HPDE6-E6E7 (cell line): Measurements from ENCODE around the gene SORT1.
"Not testable (repeated sequence)": the region's sequence is repeated elsewhere in the genome, so short reads cannot be mapped to it uniquely, and the experiment has no call there.

ENCODE experiments used
- DNase-seq: peaks from one replicate; pipeline ENCODE4 v3.0.0; 2011; ENCODE audit warnings: missing footprints; ENCODE audit errors: extremely low spot score

The SORT1 gene

DNA sequence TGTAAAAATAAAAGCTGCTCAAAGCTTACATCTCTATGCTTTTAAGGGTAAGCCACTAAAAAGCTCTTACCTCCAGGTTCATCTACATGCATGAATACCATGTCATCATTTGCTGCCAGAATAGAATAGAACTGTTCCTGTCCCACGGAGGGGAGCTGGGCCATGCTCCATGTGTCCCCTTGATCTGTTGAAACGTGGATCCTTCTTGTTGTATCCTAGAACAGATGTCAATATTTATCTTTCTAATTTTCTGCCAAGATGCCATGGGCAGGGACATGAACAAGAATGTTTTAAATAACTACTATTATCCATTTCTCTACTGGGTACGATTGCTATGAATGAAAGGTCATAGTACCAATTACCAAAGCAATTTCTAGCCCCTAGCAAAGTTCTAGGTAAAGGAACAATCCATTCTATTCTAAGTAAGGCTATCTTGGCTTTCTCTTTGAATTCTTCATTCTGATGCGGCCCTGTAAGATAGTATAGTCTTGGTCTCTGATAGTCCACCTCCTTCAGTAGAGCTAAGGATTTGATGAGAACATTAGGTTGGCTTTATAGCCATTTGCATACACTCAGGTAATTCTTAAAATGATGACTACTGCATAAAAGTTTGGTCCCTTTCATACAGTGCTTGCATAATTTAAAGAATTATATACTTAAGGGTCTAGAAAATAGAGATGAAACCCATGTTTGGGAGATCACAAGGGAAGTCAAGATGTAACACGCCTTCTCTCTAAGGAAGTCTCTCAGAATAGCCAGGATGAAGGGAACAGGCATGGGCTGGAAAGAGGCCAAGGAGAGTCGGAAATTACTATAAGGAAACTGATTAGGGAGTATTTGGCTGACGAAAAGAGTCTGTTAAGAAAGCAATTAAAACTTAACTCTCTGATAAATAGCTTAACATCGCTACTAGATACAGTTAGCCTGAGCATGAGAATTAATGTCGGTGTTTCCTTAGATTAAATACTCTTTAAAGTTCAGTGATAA, 55.5 kb downstream of the SORT1 start:
- no peak for DNase-seq

DNA sequence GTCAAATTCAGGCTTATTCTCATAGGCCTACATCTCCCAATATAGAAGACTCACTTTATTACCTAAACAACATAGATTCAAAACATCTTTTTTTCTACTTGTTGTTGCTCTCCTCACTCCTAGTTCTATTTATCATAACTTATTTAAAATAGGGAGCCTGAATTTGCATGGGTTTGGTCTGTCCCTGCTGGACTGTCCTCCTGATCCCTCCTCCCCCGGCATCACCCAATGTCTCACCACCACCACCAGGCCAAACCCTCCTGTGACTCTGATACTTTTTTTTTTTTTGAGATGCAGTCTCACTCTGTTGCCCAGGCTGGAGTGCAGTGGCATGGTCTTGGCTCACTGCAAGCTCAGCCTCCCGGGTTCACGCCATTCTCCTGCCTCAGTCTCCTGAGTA, 59.1 kb downstream of the SORT1 start:
- no peak for DNase-seq

DNA sequence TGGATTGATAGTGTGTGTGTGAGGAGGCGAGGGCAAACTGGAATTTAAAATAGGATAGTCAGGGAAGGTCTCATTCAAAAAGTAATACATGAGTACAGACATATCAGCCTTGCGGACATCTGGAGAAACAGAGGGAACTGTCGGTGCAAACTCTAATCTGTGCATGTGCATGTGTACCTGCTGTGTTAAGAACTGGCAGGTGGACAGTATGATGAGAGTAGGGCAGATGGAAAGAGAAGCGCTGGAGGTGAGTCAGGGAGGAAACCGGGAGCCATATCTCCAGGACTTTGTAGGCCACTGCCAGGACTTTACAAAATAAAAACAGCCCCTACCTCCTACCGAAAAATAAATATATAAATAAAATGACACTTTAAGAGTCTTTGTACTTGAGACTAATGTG, 59.6 kb downstream of the SORT1 start:
- DNase-seq, result no peak

DNA sequence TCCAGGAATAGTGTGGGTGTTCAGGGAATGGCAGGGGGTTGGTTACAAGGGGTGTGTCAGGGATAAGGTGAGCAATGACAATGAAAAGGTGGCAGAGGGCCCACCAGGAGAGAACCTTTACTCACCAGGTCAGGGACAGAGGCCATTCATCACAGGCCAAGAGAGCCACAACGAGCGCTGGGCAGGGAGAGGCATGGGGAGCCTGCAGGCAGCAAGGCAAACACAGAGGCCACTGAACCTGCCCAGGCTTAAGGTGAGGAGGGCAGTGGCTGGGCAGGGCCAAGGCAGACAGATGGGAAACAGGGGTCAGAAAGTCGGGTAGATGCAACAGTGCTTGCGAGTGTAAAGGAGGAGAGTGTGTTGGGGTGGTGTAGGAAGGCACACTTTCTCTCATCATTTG, 62.6 kb downstream of the SORT1 start:
- no peak for DNase-seq

DNA sequence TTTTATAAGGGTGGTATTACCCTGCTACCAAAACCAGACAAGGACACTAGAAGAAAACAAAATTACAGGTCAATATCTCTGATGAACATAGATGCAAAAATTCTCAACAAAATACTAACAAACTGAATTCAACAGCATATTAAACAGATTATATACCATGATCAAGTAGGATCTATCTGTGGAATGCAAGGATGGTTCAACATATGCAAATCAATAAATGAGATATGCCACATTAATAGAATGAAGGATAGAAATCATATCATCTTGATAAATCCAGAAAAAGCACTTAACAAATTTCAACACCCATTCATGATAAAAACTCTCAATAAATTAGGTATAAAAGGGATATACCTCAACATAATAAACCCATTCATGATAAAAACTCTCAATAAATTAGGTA, 66.6 kb downstream of the SORT1 start:
- DNase-seq, result no peak

DNA sequence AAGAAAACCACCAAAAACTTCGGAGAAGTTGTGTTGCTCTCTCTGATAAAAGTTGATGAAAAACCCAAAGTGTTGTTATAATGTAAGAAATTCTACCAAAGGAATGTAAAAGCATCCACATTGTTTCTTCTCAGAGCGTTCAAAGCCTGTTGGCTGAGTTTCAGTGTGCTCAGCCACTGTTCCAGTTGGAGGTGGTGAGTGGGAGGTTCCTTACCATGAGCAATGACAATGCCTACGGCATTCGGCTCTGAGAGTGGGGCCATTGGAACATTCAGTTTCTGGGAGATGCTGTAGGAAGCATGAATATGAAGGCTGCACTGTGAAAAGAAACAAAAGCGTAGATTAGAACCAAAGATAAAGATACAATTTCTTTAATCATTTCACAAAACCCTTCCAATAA, 70.4 kb downstream of the SORT1 start:
- no peak for DNase-seq

DNA sequence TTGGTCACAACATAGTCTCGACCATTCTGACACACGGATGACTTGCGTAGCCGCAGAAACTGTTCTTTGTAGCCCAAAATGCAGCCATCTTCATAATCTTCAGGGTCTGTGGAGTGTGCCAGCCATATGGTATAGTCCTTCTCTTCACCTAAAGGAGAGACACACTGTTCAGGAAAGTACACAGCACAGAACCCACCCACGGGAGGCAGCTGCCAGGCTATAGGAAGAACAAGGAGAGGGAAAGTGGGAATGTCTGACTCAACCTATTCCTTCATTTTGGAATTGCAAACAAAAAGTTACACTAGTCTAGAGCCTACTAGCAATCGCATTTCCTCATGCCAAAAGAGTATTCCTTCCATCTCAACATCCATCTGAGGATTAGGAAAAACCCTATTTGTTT, 74.7 kb downstream of the SORT1 start:
- DNase-seq, result no peak

DNA sequence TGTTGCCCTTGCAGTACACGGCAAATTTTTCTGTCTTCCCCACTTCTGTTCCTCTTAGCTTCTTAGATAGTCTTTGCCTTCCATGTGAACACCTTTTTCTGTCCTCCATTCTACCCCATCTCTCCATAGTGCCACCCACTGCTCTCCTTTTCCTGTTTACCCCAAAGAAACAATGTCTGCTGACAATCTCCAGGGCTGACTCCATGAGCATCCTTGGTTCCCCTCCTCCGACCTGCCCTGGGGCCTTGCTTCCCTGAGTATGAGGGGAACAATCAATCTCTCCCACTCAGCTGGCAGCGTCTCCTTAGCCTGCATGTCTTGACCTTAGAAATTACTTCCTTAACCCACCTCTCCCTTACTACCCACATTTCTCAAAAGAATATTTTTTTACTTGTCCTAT, 78.6 kb downstream of the SORT1 start:
- no peak for DNase-seq

DNA sequence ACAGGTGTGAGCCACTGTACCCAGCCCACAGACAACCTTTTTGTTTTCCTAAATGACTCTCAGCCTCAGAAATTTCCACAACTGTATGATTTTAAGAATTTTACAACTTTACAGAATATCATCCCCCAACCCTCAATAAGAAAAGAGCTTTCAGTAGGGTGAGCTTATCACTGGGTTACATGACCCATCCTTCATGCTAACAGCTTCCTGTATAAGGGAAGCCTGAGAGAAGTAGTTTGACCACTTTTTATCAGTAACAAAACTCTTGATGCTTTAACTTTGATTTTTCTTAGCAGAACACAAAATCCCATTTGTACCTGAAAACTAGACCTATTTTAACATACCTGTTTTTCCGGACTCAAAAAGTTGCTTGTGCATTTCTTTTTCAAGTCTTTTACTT, 81.2 kb downstream of the SORT1 start:
- DNase-seq, result no peak

DNA sequence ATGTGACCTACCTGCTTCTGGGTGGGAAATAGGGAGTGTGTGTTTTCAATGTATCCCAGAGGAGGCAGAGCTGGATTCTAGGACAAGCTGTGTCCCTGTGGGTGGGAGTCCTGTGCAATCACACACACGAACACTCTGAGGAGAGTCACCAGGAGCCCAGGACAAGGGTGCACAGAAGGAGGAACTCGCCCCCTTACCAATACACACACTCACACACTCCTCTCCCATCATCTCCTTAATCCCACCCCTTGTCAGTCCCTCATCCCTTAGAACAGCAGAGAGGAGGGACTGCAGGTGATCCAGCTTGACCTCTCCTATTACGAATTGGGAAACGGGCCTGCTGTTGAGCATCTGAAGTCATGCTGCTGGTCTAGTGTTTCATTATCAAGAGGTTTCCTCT, 82.4 kb downstream of the SORT1 start:
- no peak for DNase-seq

DNA sequence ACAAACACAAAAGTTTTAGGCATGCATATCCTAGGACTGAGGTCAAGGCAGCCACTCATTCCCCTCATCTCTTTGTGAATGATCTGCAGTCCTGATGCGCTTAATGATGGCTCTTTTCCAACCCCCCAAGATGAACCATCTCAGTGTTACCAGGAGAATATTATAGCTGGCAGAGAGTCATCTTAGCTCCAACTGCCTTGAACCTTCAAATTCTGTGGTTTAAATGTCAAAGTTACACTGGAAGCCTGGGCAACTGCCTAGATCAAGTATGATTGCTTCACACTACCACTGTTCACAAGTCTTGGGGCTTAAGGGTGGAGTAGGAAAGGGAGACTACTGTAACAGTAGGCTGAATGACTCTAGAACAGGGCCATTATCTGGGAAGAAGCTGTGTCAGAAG, 82.9 kb downstream of the SORT1 start:
- no peak for DNase-seq

DNA sequence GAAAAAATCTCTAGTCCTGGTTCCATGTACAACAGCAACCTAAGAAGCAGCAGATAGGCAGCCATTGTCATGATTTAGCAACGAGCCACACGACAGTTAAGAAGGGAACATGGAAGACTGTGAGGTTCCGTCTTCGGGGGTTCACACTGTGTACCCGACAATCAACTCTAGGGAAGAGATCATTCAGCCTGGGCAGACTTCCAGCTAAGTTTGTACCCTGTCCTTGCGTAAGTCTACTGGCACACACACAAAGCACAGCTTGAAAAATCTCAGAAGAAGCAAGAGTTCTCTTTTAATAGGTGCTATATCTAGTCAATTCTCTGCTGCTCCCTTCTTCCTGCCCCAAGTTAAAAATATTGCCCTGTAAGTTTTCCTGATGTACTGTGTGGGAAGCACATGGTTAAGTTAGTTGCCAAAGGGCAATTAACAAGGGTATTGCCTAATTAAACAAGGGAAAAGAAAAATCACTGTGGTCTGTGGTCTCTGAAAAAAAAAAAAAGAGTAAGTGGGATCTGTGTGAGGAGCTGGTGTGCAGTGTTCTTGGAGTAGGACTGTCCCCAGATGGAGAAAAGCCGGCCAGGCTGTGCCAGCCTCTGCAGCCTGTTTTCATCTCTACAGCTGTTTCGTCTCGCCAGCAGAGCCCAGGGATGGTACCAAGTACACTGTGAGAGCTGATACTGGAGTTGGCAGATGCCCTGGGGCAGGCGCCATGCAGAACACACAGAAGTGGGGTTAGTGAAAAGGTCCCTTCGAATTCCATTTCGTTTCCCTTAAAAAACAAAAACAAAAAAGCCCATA, 84.5 kb downstream of the SORT1 start:
- no peak for DNase-seq

DNA sequence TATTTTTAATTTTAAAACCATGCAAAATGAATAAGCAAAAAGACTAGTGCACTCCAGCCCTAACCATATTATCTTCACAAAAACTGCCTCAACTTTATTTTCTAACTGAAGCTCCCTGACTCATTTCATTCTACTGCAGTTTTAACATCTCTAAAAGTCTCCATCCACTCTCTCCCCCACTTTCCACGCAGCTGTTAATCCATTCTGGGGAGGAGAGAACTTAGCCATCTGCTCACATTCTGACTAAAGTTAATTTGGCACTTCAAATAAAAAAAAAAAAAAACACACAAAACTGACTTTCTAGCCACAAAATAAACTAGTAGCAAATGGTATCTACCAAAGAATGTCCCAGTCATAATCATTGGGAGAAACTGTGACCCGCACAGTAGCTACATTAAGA, 85.5 kb downstream of the SORT1 start:
- no peak for DNase-seq

DNA sequence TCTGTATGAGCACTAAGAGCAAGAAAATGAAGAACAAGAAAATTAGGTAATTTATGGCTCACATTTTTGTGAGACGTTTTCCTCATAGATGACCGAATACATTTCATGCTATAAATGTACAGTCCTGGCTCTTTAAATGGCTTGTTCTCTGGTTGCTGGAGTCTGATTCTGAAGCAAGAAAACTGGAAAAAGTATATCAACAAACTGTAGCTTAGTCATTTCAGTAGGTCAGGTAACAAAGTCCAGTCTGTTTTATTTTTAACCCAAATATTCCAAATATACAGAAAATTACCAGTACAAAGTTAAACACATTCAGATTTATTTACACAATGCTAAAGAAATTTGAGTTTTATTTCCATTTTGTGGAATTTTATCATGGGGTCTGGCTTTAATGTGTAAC, 88.4 kb downstream of the SORT1 start:
- DNase-seq, result no peak

DNA sequence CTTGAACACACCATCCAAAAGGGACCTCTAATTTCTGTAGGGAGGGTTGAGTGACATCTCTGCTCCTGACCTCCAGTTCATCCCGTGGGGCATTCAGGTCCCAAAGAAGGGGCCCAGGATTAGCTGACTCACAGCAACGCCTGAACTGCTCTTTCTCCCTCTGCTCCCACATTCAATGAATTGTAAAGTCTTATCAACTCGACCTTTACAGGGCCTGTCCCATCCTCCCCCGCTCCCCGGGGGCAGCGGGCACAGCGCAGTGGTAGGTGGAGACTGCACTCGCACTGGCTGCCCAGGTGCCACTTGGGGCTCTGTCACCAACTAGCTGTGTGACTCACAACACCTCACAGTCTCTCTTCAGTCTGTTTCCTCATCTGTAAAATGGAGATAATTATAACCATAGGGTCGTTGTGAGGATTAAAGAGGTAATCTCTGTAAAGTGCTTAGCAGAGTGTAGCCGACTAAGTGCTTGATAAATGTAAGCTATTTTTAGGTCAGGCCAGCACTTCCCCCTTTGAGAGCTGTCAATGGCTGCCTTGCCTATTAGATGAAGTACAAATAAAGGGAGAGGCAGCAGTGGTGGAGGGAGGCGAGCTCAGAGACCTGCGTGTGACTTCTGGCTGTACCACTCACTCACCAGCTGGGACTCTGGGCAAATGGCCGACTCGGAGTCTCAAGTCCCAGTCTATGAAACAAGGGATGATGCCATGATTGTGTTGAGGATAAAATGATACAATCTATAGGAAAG, 90.3 kb downstream of the SORT1 start:
- no peak for DNase-seq

DNA sequence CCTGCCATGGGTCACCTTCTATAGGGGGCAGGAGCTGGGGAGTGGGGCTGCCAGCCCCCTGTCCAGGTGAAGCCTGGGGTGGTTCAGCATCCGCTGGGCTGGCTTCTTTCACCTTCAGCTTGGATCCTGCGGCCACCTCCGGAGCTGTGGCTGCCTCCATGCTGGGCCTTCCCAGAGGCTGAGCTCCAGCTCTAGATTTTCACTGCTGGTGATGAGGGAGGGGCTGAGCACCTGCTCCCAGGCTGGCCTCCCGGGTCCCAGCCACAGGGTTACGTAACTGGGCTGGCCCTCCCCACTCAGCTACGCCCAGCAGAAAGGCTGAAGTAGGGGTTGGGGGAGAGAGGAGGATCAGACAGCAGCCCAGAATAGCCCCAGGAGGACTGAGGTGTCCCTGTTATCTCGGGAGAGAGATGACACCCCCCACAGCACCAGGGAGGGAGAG, 90.9 kb downstream of the SORT1 start, which contains the start of gene MYBPHL:
Gene MYBPHL, minus strand, starts transcription at position 180 of the 442 bp plus-strand sequence. Its CDS starts 20 bp downstream, at position 160.
- DNase-seq, result no peak

DNA sequence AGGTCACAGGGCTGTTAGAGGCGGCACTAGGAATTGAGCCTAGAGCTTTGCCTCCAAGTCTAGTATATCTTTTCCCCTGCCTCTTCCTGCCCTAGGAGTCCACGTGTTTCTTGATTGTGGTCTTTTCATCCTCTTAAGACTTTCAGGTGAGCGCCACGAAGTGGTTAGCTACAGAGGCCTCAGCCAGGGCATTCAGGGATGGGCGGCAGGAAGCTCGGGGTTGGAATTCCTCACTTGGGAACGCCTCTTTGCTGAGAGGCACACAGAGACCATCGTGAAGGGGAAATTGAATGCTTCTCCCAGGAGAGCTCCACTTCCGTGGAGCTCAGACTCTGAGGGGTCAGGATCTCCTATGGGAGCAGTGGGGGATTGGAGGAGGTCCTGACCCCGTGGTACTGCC, 91.7 kb downstream of the SORT1 start:
- DNase-seq, result not testable (repeated sequence)

DNA sequence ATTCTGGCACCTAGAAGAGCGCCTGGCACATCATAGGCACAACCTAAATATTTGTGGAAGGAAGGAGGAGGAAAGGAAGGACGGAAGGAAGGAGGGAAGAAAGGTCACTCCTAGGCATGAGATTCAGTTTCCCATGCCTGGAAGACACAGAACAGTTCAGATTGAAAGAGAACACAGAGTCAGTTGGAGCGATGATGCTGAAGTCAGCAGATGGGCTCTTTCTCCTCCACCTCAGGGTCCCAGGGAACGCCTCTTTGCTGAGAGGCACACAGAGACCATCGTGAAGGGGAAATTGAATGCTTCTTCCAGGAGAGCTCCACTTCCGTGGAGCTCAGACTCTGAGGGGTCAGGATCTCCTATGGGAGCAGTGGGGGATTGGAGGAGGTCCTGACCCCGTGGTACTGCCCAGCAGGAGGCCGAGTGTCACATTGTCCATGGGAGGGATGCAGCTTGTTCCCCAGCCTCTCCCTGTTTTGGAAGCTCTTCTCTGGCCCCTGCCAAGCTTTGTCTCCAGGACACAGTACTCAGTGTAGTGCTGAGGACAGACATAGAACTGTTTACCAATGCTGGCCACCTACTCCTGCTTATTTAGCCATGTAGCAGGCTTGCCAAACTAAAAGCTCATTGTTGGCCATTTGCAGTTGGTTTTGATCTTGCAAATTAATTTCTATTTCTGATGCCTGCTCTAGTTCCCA, 93.3 kb downstream of the SORT1 start:
- DNase-seq, result no peak

DNA sequence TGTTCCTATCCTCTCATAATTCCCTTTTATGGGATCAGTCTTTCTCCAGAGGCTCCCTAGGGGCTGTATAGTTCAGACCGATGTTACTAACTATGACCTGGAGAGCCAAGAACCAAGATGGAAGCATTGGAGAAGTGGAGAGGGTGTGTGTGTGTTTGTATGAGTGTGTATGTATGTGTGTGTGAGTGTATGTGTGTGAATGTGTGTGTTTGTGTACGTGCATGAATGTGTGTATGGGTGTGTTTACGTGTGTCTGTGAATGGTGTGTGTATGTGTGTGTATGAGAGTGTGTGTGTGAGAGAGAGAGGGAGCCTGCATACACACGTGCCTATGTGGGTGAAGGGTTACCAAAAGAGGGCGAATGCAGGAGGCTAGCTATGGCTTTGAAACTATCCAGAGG, 95.8 kb downstream of the SORT1 start:
- DNase-seq, result no peak

DNA sequence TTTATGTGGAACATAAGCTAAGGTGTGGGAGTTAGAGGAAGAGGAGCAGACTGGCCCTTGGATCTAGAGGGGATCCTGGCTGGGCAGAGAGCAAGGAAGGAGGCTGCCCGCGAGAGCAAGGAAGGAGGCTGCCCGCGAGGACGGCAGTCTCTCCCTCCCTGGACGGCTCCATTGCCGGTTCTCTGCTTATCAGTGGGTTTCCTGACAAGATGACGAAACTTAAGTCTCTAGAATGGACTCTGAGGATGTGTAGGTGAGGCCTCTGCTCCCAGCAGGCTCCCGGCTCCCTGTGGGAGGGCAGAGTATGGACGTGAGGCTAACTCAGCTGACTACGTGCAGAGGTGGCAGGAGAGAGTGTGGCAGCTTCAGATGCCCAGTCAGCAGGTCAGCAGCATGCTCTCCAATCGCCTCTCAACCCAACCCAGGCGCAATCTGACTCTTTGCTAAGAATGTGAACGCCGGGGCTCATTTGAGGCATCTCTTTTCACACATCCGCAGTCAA, 97.0 kb downstream of the SORT1 start:
- no peak for DNase-seq
